ENCODE data around the gene FBF1.

The FBF1 gene

GRCh38 chr17:75917917-75918445, 22.9 kb downstream of the FBF1 start:
- no peak for DNase-seq (ENCODE audit: low spot score)

GRCh38 chr17:75917141-75917916, 23.5 kb downstream of the FBF1 start:
- no peak for DNase-seq (ENCODE audit: low spot score)

- no peak for DNase-seq (ENCODE audit: low spot score)
These were observed 25.6 kb downstream of the FBF1 start for GRCh38 chr17:75915268-75915667.

GRCh38 chr17:75914643-75915267, 26.1 kb downstream of the FBF1 start:
- no peak for DNase-seq (ENCODE audit: low spot score)

GRCh38 chr17:75913537-75914210, 27.2 kb downstream of the FBF1 start:
- no peak for DNase-seq (ENCODE audit: low spot score)

- no peak for DNase-seq (ENCODE audit: low spot score)
These were observed 30.1 kb downstream of the FBF1 start for GRCh38 chr17:75910699-75911098.

- no peak for DNase-seq (ENCODE audit: low spot score)
These were observed 31.0 kb downstream of the FBF1 start for GRCh38 chr17:75909812-75910274.

GRCh38 chr17:75909051-75909811, 31.6 kb downstream of the FBF1 start:
- no peak for DNase-seq (ENCODE audit: low spot score)

GRCh38 chr17:75908201-75908600, 32.6 kb downstream of the FBF1 start:
- DNase-seq (ENCODE audit: low spot score), result no peak

- DNase-seq (ENCODE audit: low spot score), result no peak
These were observed 34.5 kb downstream of the FBF1 start for GRCh38 chr17:75906143-75906884.

GRCh38 chr17:75904749-75905521, 35.9 kb downstream of the FBF1 start, which contains the start of gene MRPL38:
Gene MRPL38 (minus strand): TSS chr17:75904884. CDS start chr17:75904875, 9 bp downstream.
- peak; percentile 98 for DNase-seq (ENCODE audit: low spot score)

GRCh38 chr17:75902406-75902805, 38.4 kb downstream of the FBF1 start:
- DNase-seq (ENCODE audit: low spot score), result no peak

- no peak for DNase-seq (ENCODE audit: low spot score)
These were observed 39.1 kb downstream of the FBF1 start for GRCh38 chr17:75901727-75902126.

GRCh38 chr17:75900691-75901533, 39.9 kb downstream of the FBF1 start:
- DNase-seq (ENCODE audit: low spot score), result no peak

- no peak for DNase-seq (ENCODE audit: low spot score)
These were observed 40.9 kb downstream of the FBF1 start for GRCh38 chr17:75899767-75900468.

GRCh38 chr17:75899353-75899752, 41.5 kb downstream of the FBF1 start:
- no peak for DNase-seq (ENCODE audit: low spot score)

GRCh38 chr17:75898791-75899190, 42.1 kb downstream of the FBF1 start:
- DNase-seq (ENCODE audit: low spot score), result no peak

GRCh38 chr17:75898065-75898464, 42.8 kb downstream of the FBF1 start:
- no peak for DNase-seq (ENCODE audit: low spot score)
